Nephron (organoid): ENCODE measurements around the gene ADAMTS19.
"Not testable (repeated sequence)": the region's sequence is repeated elsewhere in the genome, so short reads cannot be mapped to it uniquely, and the experiment has no call there.

Experiments
- H3K27ac Mint-ChIP-seq, 3 experiments: 2 replicates each; pipeline ENCODE4 v1.8.0; 2020; ENCODE audit warnings: mixed read lengths in 3 of 3, mild to moderate bottlenecking in 2 of 3, moderate library complexity in 1 of 3
- H3K27me3 Mint-ChIP-seq: 2 replicates; pipeline ENCODE4 v1.8.0; 2021; ENCODE audit warnings: low read depth, mild to moderate bottlenecking, moderate library complexity, mixed read lengths
- H3K36me3 Mint-ChIP-seq: 2 replicates; pipeline ENCODE4 v1.8.0; 2020; ENCODE audit warnings: low read depth, mixed read lengths
- H3K4me1 Mint-ChIP-seq: 2 replicates; pipeline ENCODE4 v1.8.0; 2020; ENCODE audit warnings: mixed read lengths
- H3K4me3 Mint-ChIP-seq, 3 experiments: 2 replicates each; pipeline ENCODE4 v1.8.0; 2020; ENCODE audit warnings: mild to moderate bottlenecking in 3 of 3, mixed read lengths in 3 of 3, moderate library complexity in 2 of 3
- H3K9me3 Mint-ChIP-seq: 2 replicates; pipeline ENCODE4 v1.8.0; 2020; ENCODE audit warnings: mixed read lengths
- CTCF ChIP-seq, 3 experiments: fragments of 200-600 bp; sonication (generic); IDR thresholded peaks; one replicate each; pipeline ENCODE4 v1.5.0; 2021; ENCODE audit warnings: antibody characterized with exemption in 3 of 3; ENCODE audit not compliant: unreplicated experiment in 3 of 3

The ADAMTS19 gene

GRCh38 chr5:129425031-129425430, 35.1 kb upstream of the ADAMTS19 start:
- Mint-ChIP-seq H3K4me3 (no peak overlapping the region), H3K27ac (no peak overlapping the region), H3K4me1 (no peaks in the 10 kb centered on the region), H3K27me3 (no peaks in the 10 kb centered on the region), H3K36me3 (no peaks in the 10 kb centered on the region), H3K9me3 (no peaks in the 10 kb centered on the region)
- no peak for TF ChIP-seq CTCF (IDR thresholded peaks at IDR 0.05; ENCODE audit: unreplicated experiment in 3 of 3)

DNA sequence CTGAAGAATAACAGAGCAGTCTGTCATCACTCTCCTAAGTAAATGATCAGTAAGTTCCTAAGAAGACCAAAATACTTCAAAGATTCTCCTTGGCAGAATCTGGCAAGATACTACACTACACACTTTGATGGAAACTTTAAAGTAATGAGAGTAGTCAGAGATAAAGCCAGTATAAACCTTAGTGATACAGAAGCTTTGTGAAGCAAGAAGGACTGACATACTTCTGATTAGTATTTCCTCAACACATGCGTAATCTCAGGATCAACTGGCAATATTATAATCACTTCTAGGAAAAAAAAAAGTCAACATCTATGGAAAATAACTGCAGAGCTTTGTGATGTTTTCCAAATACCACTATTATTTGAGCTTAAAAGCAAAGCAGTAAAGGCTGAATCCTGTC, 34.0 kb upstream of the ADAMTS19 start:
- TF ChIP-seq CTCF (IDR thresholded peaks at IDR 0.05; ENCODE audit: unreplicated experiment in 3 of 3) = no peak
- H3K9me3 Mint-ChIP-seq = no peaks in the 10 kb centered on the region
- H3K36me3 Mint-ChIP-seq = no peaks in the 10 kb centered on the region
- H3K27me3 Mint-ChIP-seq = no peaks in the 10 kb centered on the region
- no peak overlapping the region for H3K27ac Mint-ChIP-seq
- H3K4me1 Mint-ChIP-seq = no peaks in the 10 kb centered on the region
- H3K4me3 Mint-ChIP-seq = no peak overlapping the region

GRCh38 chr5:129428636-129429035, 31.5 kb upstream of the ADAMTS19 start:
- not testable (repeated sequence) for H3K27me3 Mint-ChIP-seq, H3K27ac Mint-ChIP-seq

DNA sequence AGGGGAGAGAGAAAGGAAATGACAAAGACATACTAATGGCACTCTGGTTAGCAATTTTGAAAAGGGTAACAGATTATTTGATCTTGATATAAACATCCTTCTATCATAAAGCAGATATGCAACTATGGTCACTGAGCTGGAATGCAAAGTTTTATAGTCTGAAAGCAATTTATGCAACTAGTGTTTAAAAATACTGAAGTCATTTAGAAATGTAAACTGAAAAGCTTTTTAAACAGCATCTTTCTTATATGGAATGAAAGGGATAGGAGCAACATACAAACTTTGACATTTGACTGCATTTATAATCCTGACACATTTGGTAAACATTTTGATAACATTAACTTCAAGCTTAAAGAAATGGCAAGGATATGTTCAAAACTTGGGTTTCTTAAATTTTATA, 28.7 kb upstream of the ADAMTS19 start:
- no peaks in the 10 kb centered on the region for H3K27me3 Mint-ChIP-seq
- H3K4me1 Mint-ChIP-seq = no peaks in the 10 kb centered on the region
- H3K27ac Mint-ChIP-seq = no peak overlapping the region
- TF ChIP-seq CTCF (IDR thresholded peaks at IDR 0.05; ENCODE audit: unreplicated experiment in 3 of 3) = no peak
- H3K9me3 Mint-ChIP-seq = no peaks in the 10 kb centered on the region
- no peaks in the 10 kb centered on the region for H3K36me3 Mint-ChIP-seq
- no peak overlapping the region for H3K4me3 Mint-ChIP-seq

More at GRCh38 chr5:129428636-129429035, 31.5 kb upstream of the ADAMTS19 start:
- H3K9me3 Mint-ChIP-seq, H3K4me1 Mint-ChIP-seq, H3K4me3 Mint-ChIP-seq, H3K36me3 Mint-ChIP-seq: not testable (repeated sequence)

DNA sequence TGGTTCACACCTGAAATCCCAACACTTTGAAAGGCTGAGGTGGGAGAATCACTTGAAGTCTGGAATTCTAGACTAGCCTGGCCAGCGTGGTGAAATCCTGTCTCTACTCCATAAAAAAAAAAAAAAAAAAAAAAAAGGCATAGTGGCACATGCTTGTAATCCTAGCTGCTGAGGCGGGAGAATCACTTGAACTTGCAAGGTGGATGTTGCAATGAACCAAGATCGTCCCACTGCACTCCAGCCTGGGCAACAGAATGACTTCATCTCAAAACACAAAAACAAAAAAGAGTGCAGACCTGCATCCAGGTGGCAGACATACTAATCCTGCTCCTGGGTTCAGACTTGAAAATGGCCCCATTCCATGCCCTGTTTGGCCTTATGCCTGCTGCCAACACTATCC, 21.8 kb upstream of the ADAMTS19 start:
- no peaks in the 10 kb centered on the region for H3K9me3 Mint-ChIP-seq
- H3K36me3 Mint-ChIP-seq = no peaks in the 10 kb centered on the region
- H3K27me3 Mint-ChIP-seq = no peaks in the 10 kb centered on the region
- no peak overlapping the region for H3K27ac Mint-ChIP-seq
- H3K4me1 Mint-ChIP-seq = no peaks in the 10 kb centered on the region
- TF ChIP-seq CTCF (IDR thresholded peaks at IDR 0.05; ENCODE audit: unreplicated experiment in 3 of 3) = no peak
- H3K4me3 Mint-ChIP-seq = no peak overlapping the region

- no peaks in the 10 kb centered on the region for H3K9me3 Mint-ChIP-seq
- no peaks in the 10 kb centered on the region for H3K4me1 Mint-ChIP-seq
- no peaks in the 10 kb centered on the region for H3K27me3 Mint-ChIP-seq
- no peak overlapping the region for H3K4me3 Mint-ChIP-seq
- no peak for TF ChIP-seq CTCF (IDR thresholded peaks at IDR 0.05; ENCODE audit: unreplicated experiment in 3 of 3)
- H3K27ac Mint-ChIP-seq = no peak overlapping the region
- no peaks in the 10 kb centered on the region for H3K36me3 Mint-ChIP-seq
Observed at GRCh38 chr5:129440424-129440823, 19.7 kb upstream of the ADAMTS19 start.
